Head of caudate nucleus (tissue), 42 donors: ENCODE measurements around the gene OR52K2.
A peak's percentile ranks its signal among the peaks of the same experiment; 100 is the strongest.
"Not testable (repeated sequence)": the region's sequence is repeated elsewhere in the genome, so short reads cannot be mapped to it uniquely, and the experiment has no call there.

ENCODE experiments used
- DNase-seq, 42 donors: peaks; one replicate each; pipeline versions ENCODE4 v3.0.0 to v3.0.0-alpha.2; 2020 to 2021; ENCODE audit warnings: mixed read lengths in 7 of 42
- intact Hi-C: fragments of 100-400 bp; cut with DNase I; formaldehyde crosslinking; loops from one replicate; pipeline ENCODE4 v1.15.0; 2022

OR52K2 gene

DNA sequence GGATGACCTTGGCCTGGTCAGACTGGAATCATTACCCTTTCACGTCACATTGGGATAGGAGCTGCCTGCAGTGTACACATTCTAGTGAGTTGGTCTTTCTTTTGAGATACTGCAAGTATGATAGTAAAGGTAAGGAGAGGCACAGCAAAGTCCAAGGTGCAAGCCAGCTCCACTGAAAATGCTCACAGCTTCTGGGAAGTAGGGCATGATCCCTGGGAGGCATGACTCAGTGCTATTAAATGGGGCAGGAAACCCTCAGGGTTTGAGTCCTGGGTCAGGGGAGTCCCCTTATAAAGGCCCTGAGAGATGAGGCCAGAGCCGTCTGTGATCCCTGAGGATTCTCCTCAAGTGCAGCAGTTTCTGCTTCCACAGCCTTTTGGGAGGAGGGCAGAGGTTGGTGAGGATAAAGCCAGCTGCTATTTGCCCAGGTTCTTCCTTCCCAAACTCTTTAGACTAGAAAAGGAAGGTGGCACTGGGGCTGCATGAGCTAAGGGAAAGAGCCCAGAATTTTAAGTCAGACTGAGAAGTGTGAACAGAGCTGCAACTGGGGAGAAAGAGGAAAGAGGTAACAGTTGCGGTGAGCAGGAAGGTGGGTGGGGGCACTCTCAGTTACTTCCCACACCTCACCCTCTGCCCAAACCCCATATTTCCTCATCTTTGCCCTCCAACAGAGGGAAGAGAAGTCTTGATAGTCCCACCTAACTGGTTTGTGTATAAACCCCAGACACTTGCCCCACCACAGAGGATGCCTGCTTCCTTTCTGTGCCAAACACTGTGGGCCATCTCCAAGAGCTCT is 18.9 kb downstream of the OR52K2 start:
- no peak for DNase-seq
- intact Hi-C loops, result no loop called here

DNA sequence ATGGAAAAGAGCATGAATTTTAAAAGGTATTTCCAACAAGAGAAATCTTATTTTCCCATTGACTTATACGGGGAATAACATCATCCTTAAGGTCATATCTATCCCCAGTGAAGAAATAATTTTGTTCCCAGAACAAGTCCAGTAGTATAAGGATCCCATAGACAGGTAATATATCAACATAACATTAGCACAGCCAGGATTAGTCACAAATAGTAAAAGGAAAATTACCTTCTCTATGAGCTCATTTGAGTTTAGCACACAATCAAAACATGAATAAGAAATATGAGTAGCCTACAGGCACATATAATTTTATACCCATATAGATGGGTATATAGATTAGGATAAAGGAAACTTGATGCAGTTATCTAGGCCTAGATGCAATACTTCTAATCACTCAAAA is 30.5 kb downstream of the OR52K2 start:
- DNase-seq, result no peak
- intact Hi-C loops, result no loop called here

DNA sequence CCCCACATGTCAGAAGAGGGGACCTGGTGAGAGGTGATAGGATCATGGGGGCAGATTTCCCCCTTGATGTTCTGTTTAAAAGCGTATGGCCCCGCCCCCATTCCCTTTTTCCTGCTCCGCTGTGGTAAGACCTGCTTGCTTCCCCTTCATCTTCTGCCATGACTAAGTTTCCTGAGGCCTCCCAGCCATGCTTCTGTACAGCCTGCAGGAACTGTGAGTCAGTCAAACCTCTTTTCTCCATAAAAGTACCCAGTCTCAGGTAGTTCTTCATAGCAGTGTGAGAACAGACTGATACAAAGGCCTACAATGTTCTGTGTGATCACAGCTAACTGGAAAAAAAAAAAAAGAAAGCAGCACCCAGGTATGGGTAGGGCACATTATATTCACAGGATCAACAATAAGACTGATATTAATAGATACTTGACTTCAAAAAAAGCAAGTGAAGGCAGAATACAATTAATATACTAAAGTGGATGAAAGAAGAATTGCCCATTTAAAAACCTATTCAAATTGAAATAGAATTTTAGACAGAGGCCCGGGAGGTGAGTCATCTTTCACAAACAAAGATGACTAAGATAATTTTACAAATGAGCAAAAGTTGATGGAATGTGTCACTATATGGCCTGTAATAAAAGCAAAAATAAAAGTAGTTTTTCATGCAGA is 31.6 kb downstream of the OR52K2 start:
- peak in 12 of 42 donors; percentile 6 to 55 (median 22) for DNase-seq
- intact Hi-C loops, result no loop called here

DNA sequence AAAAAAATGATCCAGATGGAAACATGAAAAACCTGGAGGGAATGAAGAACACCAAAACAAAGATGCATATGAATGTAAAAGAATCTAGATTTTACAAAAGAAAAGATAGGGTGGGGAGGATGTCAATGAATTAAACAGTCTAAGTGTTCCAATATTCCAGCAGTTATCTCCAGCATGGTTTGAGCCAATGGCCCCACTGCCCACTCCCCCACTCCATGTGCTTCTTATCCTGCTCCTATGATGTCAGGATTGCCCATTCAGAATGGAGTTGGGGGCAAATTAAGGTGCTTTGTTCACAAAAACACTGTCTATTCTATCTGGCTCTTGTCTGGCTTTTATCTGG is 32.1 kb downstream of the OR52K2 start:
- DNase-seq, result no peak
- intact Hi-C loops, result no loop called here

DNA sequence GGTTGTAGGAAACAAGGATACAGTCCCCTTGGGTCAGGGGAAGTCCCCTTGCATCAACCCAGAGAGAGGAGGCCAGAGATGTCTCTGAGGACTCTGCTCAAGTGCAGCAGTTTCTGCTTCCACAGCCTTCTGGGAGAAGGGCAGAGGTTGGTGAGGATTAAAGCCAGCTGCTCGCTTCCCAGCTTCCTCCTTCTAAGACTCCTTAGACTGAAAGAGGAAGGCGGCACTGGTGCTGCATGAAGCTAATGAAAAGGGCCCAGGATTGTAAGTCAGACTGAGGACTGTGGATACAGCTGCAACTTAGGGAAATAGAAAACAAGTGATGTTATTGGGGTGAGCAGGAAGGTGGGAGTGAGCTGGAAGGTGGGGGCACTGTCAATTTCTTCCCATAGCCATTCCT is 33.4 kb downstream of the OR52K2 start, which contains the start of gene OR52K1:
TSS of gene OR52K1 (plus strand) at position 202 of the 400 bp plus-strand sequence. CDS start 6,255 bp downstream, outside the sequence.
- peak in 17 of 42 donors; percentile 7 to 52 (median 18) for DNase-seq

DNA sequence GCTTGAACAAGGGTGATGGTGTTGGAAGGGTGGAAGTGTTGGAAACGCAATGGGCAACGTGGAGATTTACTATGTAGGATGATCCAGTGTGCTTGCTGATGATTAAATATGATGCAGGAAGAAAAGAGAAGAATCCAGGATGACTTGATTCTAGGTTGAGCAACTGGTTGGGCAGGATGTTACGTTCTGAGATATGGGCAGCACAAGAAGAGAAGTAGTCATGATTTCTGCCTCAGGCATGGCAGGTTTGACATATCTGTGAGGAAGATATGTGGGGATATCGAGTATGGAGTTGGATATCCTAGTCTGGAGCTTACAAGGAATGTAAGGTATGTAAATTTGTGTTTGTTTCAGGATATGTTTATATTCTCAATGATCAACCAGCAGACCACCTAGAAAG is 35.2 kb downstream of the OR52K2 start:
- intact Hi-C loops, result no loop called here
- DNase-seq, result no peak

More for the DNA sequence above, 33.4 kb downstream of the OR52K2 start, which contains the start of gene OR52K1:
- intact Hi-C loops, result no loop called here

DNA sequence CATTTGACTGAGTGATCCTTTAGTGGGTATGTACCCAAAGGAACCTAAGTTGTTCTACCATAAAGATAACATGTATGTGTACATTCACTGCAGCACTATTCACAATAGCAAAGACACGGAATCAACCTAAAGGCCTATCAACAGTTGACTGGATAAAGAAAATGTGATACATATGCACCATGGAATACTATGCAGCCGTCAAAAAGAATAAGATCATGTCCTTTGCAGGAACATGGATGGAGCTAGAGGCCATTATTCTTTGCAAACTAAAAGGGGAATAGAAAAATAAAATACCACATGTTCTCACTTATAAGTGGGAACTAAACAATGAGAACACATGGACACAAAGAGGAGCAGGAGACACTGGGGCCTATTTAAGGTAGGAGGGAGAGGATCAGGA is 42.3 kb downstream of the OR52K2 start:
- intact Hi-C loops, DNase-seq: not testable (repeated sequence)

DNA sequence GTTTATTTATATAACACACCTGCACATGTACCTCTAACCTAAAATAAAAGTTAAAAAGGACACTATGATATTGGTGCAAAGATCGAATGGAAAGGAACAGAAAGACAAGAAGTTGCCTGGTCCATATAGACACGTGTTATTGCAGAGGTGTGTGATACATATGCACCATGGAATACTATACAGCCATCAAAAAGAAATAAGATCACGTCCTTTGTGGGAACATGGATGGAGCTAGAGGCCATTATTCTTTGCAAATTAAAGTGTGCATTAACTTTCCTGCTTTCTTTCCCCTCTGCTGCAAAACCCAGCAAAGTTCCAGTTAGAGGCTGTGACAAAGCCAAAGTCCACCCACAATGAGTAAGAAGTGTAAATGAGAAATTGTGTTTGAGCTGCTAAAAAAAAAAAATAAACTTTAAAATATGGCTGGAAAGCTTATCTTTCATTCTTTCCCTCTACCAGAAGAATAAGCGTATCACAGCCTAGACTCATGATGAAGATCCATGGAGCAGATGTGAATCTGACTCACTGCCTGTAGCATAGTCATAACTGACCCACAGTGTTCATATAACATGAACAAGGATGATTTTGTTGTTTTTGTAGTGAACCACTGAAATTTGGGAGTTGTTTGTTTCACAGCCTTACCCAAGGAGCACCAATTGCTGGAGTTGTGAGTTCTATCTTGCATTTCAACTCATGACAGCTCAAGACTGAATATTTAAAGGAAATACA is 42.9 kb downstream of the OR52K2 start:
- DNase-seq, result no peak
- intact Hi-C loops, result no loop called here

DNA sequence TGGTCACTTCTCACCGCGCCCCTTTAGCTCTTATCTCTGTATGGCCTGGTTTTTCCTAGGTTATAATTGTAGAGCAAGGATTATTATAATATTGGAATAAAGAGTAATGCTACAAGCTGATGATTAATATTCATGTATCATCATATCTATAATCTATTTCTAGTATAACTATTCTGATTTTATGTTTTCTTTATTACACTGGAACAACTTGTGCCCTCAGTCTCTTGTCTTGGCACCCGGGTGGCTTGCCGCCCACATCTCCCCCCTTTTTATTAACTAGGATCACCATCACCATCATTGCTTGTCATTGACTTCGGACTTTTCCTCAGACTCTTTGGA is 44.4 kb downstream of the OR52K2 start:
- intact Hi-C loops, result no loop called here
- no peak for DNase-seq

DNA sequence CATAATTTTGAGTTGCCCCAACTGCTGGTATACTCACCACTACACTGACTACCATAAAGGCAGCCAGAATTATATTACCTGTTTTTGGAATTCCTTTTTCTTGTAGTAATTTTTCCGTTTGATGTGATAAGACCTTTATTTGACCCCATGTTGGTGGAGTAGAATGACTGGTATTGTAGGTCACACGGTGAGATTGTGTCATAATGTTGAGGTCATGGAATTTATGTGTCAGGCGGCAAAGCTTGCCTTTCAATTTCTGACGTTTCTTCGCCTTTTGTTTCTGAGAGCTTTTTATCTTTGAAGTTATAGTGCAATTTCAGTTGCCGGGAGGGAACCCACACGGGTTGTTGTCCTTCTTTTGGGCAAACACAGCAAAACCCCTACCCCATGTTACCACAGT is 46.4 kb downstream of the OR52K2 start:
- DNase-seq, result no peak
- intact Hi-C loops, result loop anchor here (5.0 kb wide), 1 partner anchor 308 kb away; no protein-coding TSS in a partner anchor

DNA sequence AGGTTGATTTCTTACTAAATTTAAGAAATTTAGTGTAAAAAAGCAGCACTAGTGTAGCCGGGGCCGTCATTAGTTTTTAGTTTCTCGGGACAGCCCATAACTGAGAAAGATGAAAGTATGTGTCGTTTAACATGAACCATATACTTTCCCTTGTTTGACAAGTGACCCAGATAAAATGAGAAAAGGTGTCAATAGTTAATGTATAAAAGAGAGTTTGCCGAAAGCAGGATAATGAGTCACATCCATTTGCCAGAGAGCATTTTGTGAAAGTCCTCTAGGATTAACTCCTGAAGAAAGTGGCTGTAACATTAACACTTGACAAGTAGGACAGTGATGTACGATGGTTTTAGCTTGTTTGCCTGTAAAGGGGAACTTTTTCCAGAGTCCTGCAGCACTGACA is 46.9 kb downstream of the OR52K2 start:
- intact Hi-C loops, result loop anchor here (5.0 kb wide), 1 partner anchor 309 kb away; no protein-coding TSS in a partner anchor
- DNase-seq, result no peak

DNA sequence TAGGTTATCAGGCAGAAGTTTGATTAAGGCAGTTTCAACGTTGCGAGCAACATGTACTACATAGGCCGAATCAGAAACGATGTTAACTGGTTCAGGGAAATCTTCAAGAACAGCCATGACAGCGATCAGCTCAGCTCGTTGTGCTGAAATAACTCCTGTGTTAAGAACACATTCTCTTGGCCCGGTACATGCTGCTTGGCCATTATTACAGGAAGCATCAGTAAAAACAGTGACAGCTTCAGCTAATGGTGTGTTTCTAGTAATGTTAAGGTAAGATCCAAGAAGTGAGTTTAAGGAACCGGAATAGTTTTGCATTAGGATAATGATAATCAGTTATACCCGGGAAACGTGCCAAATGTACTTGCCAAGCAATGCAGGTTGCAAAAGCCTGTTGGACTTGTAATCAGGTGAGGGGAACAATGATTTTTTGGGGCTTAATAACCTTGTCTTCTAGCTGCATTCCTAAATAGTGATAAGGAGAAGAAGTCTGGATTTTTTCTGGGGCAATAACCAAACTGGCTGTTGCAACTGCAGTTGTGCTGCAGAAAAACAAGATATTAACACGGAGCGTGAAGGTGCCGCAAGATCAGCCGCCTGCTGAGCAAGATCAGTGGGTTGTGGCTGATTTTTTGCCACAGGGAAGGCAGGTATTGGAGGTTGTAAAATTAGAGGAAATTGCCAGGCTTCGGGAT is 47.6 kb downstream of the OR52K2 start:
- no peak for DNase-seq
- intact Hi-C loops, result loop anchor here (5.0 kb wide), 1 partner anchor 309 kb away; no protein-coding TSS in a partner anchor
